Breast epithelium (tissue), 4 donors: ENCODE measurements around the gene MYO1E. TPM values are rescaled to one million over a fixed set of nuclear protein-coding genes. Genes with fewer than 3 reads are reported as not detected.

ENCODE experiments used
- DNase-seq, 2 donors: peaks; one replicate each; pipeline ENCODE4 v3.0.0-alpha.2; 2019; ENCODE audit warnings: low spot score in 2 of 2
- H3K27ac ChIP-seq, 2 donors: fragments of 200-600 bp; sonication (generic) in 1 of 2; one replicate each; pipeline ENCODE4 v1.5.1; 2016 to 2019; ENCODE audit warnings: mild to moderate bottlenecking in 1 of 2
- H3K27me3 ChIP-seq, 2 donors: fragments of 200-600 bp; sonication (generic) in 1 of 2; one replicate each; pipeline versions ENCODE4 v1.5.1 to v1.6.0; 2017 to 2019; ENCODE audit warnings: control low read depth in 1 of 2, mild to moderate bottlenecking in 1 of 2
- H3K36me3 ChIP-seq: fragments of 200-600 bp; one replicate; pipeline ENCODE4 v1.5.1; 2019
- H3K4me1 ChIP-seq, 2 donors: fragments of 200-600 bp; sonication (generic); one replicate each; pipeline ENCODE4 v1.5.1; 2016 to 2019; ENCODE audit warnings: control low read depth in 1 of 2
- H3K4me3 ChIP-seq, 3 donors: fragments of 200-600 bp; sonication (generic); 1 replicate in 2 of 3; 2 replicates in 1 of 3; pipeline ENCODE4 v1.5.1; 2016 to 2019; ENCODE audit warnings: mild to moderate bottlenecking in 3 of 3, moderate library complexity in 2 of 3
- H3K9me3 ChIP-seq, 2 donors: fragments of 200-600 bp; sonication (generic) in 1 of 2; one replicate each; pipeline ENCODE4 v1.5.1; 2016 to 2019; ENCODE audit warnings: control low read depth in 1 of 2
- CTCF ChIP-seq, 3 donors: fragments of 450-650 bp; IDR thresholded peaks; one replicate each; pipeline ENCODE4 v1.5.1; 2016 to 2017; ENCODE audit warnings: antibody characterized with exemption in 3 of 3, mild to moderate bottlenecking in 3 of 3, moderate library complexity in 3 of 3
- POLR2A ChIP-seq: fragments of 450-650 bp; IDR thresholded peaks from one replicate; pipeline ENCODE4 v1.6.1; 2016; ENCODE audit warnings: antibody characterized with exemption, mild to moderate bottlenecking, moderate library complexity
- POLR2AphosphoS5 ChIP-seq, 3 donors: sonication (generic); formaldehyde crosslinking; IDR thresholded peaks; one replicate each; pipeline ENCODE4 v1.6.1; 2017; ENCODE audit warnings: antibody characterized with exemption in 3 of 3
- intact Hi-C: fragments of 100-400 bp; cut with DNase I; formaldehyde crosslinking; loops from one replicate; pipeline ENCODE4 v1.15.1; 2023; ENCODE audit warnings: low total_unique reads
- total RNA-seq, 3 donors: library from RNA; depleted of rRNA; stranded (reverse); fragments of >200 nt; gene quantifications; one replicate each; pipeline ENCODE4 v1.1.0, GENCODE V29; 2016

MYO1E gene
- total RNA-seq, 3 donors from 2014 or later = 51.5 to 76.1 (median 68.6) TPM

GRCh38 chr15:59268852-59269407, 103.7 kb downstream of the MYO1E start:
- intact Hi-C loops = no loop called here

GRCh38 chr15:59268168-59268851, 104.4 kb downstream of the MYO1E start:
- Histone ChIP-seq H3K9me3 (no peaks in the 10 kb centered on the region), H3K4me1 (no peaks in the 10 kb centered on the region), H3K36me3 (no peaks in the 10 kb centered on the region), H3K4me3 (no peak overlapping the region), H3K27ac (no peak overlapping the region), H3K27me3 (no peaks in the 10 kb centered on the region)
- DNase-seq = no peak
- TF ChIP-seq CTCF (IDR thresholded peaks at IDR 0.05) = no peak
- TF ChIP-seq POLR2AphosphoS5 (IDR thresholded peaks at IDR 0.05) = no peak
- TF ChIP-seq POLR2A = no peak
- intact Hi-C loops = no loop called here

More at GRCh38 chr15:59268852-59269407, 103.7 kb downstream of the MYO1E start:
- no peak for TF ChIP-seq CTCF (IDR thresholded peaks at IDR 0.05)
- no peak for TF ChIP-seq POLR2AphosphoS5 (IDR thresholded peaks at IDR 0.05)
- TF ChIP-seq POLR2A = no peak
- Histone ChIP-seq H3K4me3 (no peak overlapping the region), H3K9me3 (no peaks in the 10 kb centered on the region), H3K27me3 (no peaks in the 10 kb centered on the region), H3K36me3 (no peaks in the 10 kb centered on the region), H3K4me1 (no peaks in the 10 kb centered on the region), H3K27ac (no peak overlapping the region)
- DNase-seq = no peak

GRCh38 chr15:59266028-59266427, 106.6 kb downstream of the MYO1E start:
- Histone ChIP-seq H3K27me3 (no peaks in the 10 kb centered on the region), H3K27ac (no peak overlapping the region), H3K9me3 (no peaks in the 10 kb centered on the region), H3K4me1 (no peaks in the 10 kb centered on the region), H3K4me3 (no peak overlapping the region), H3K36me3 (no peaks in the 10 kb centered on the region)
- intact Hi-C loops = no loop called here
- TF ChIP-seq CTCF (IDR thresholded peaks at IDR 0.05) (no peak), POLR2A (no peak), POLR2AphosphoS5 (IDR thresholded peaks at IDR 0.05) (no peak)
- DNase-seq = no peak

- no peaks in the 10 kb centered on the region for H3K9me3 ChIP-seq
- no peaks in the 10 kb centered on the region for H3K27me3 ChIP-seq
- DNase-seq = no peak
- intact Hi-C loops = no loop called here
- no peaks in the 10 kb centered on the region for H3K4me1 ChIP-seq
- TF ChIP-seq CTCF (IDR thresholded peaks at IDR 0.05) (no peak), POLR2AphosphoS5 (IDR thresholded peaks at IDR 0.05) (no peak), POLR2A (no peak)
- H3K27ac ChIP-seq = no peak overlapping the region
- H3K4me3 ChIP-seq = no peak overlapping the region
- no peaks in the 10 kb centered on the region for H3K36me3 ChIP-seq
Observed at GRCh38 chr15:59262316-59262715, 110.4 kb downstream of the MYO1E start.

- H3K4me1 ChIP-seq = no peaks in the 10 kb centered on the region
- intact Hi-C loops = no loop called here
- no peak overlapping the region for H3K4me3 ChIP-seq
- no peak for DNase-seq
- TF ChIP-seq POLR2A = no peak
- no peak for TF ChIP-seq POLR2AphosphoS5 (IDR thresholded peaks at IDR 0.05)
- TF ChIP-seq CTCF (IDR thresholded peaks at IDR 0.05) = no peak
- H3K27ac ChIP-seq = no peak overlapping the region
- no peaks in the 10 kb centered on the region for H3K36me3 ChIP-seq
- no peaks in the 10 kb centered on the region for H3K27me3 ChIP-seq
- H3K9me3 ChIP-seq = no peaks in the 10 kb centered on the region
Observed at GRCh38 chr15:59260090-59260489, 112.6 kb downstream of the MYO1E start.
